Stomach (tissue), 9 donors: ENCODE measurements around the gene PRICKLE2. TPM values are rescaled to one million over a fixed set of nuclear protein-coding genes. Genes with fewer than 3 reads are reported as not detected.

Experiments
- DNase-seq, 2 donors: peaks; one replicate each; pipeline versions ENCODE4 v3.0.0 to v3.0.0-alpha.2; 2013 to 2019
- H3K27ac ChIP-seq, 5 donors: fragments of 200-600 bp in 4 of 5; sonication (generic) in 4 of 5; one replicate each; pipeline ENCODE4 v1.5.1; 2013 to 2019; ENCODE audit warnings: mild to moderate bottlenecking in 1 of 5, moderate library complexity in 1 of 5
- H3K27me3 ChIP-seq, 3 donors: fragments of 200-600 bp; sonication (generic); one replicate each; pipeline ENCODE4 v1.5.1; 2017 to 2019; ENCODE audit warnings: mixed run types in 1 of 3
- H3K36me3 ChIP-seq, 4 donors: fragments of 200-600 bp; sonication (generic); 1 replicate in 3 of 4; 2 replicates in 1 of 4; pipeline ENCODE4 v1.5.1; 2016 to 2019
- H3K4me1 ChIP-seq, 4 donors: fragments of 200-600 bp; sonication (generic); one replicate each; pipeline ENCODE4 v1.5.1; 2016 to 2019
- H3K4me3 ChIP-seq, 4 donors: fragments of 200-600 bp; sonication (generic) in 3 of 4; one replicate each; pipeline ENCODE4 v1.5.1; 2016 to 2019; ENCODE audit warnings: mild to moderate bottlenecking in 1 of 4
- H3K9me3 ChIP-seq, 4 donors: fragments of 200-600 bp; sonication (generic); one replicate each; pipeline ENCODE4 v1.5.1; 2016 to 2019
- CTCF ChIP-seq, 7 experiments: fragments of 450-650 bp in 4 of 7; fragments of 200-600 bp in 3 of 7; sonication (generic) in 3 of 7; IDR thresholded peaks; one replicate each; pipeline ENCODE4 v1.5.1; 2016 to 2019; ENCODE audit warnings: antibody characterized with exemption in 7 of 7, control low read depth in 2 of 7, mild to moderate bottlenecking in 1 of 7
- EP300 ChIP-seq: sonication (generic); formaldehyde crosslinking; IDR thresholded peaks from one replicate; pipeline ENCODE4 v1.6.1; 2017; ENCODE audit warnings: antibody characterized with exemption
- POLR2A ChIP-seq, 4 donors: fragments of 450-650 bp; IDR thresholded peaks; one replicate each; pipeline ENCODE4 v1.6.1; 2016; ENCODE audit warnings: antibody characterized with exemption in 4 of 4, control low read depth in 2 of 4, mild to moderate bottlenecking in 1 of 4, moderate library complexity in 1 of 4
- POLR2AphosphoS5 ChIP-seq, 3 donors: sonication (generic); formaldehyde crosslinking; IDR thresholded peaks; one replicate each; pipeline ENCODE4 v1.6.1; 2016; ENCODE audit warnings: antibody characterized with exemption in 3 of 3
- WGBS, 5 donors: extraction: QIAGEN DNeasy Blood & Tissue Kit in 3 of 5; methylation state at CpG; one replicate each; pipeline versions ENCODE4 v1.1.5 to v1.1.7; 2013 to 2018; 5-methylcytosine and 5-hydroxymethylcytosine counted together
- intact Hi-C: fragments of 100-400 bp; cut with DNase I; formaldehyde crosslinking; loops from one replicate; pipeline ENCODE4 v1.15.1; 2023; ENCODE audit warnings: low total_unique reads
- polyA plus RNA-seq, 3 donors: library from polyadenylated mRNA; stranded (reverse); fragments of 200-250 nt; gene quantifications; one replicate each; pipeline ENCODE4 v1.2.3, GENCODE V29; 2013
- total RNA-seq, 5 donors: library from RNA; depleted of rRNA; stranded (reverse); fragments of >200 nt; gene quantifications; one replicate each; pipeline versions ENCODE4 v1.1.0 to v1.2.3, GENCODE V29; 2014 to 2016
- donor health status: healthy with polysubstance abuse.
- donor health status: Bipolar disorder and iron deficiency.
- donor health status: healthy.

The PRICKLE2 gene
- total and polyA plus RNA-seq, 8 donors = 3.7 to 59.1 (median 21.0) TPM

- intact Hi-C loops = no loop called here
- Histone ChIP-seq H3K36me3 (peaks cover 0 to 9% (median 4%) of the 10 kb centered on the region in 4 donors), H3K4me1 (peaks cover 0 to 33% (median 5%) of the 10 kb centered on the region in 4 donors), H3K9me3 (no peaks in the 10 kb centered on the region), H3K27me3 (no peaks in the 10 kb centered on the region), H3K4me3 (no peak overlapping the region), H3K27ac (peak overlapping the region in 1 of 5 donors; percentile 41)
- TF ChIP-seq POLR2AphosphoS5 (IDR thresholded peaks at IDR 0.05) (no peak), CTCF (IDR thresholded peaks at IDR 0.05) (no peak), POLR2A (IDR thresholded peaks at IDR 0.05) (no peak), EP300 (no peak)
- WGBS, 5 donors = 80 to 94% (median 89%) methylated on average over 1 of the region's 1 CpG
- DNase-seq = no peak
Observed at GRCh38 chr3:64130436-64130835, 94.8 kb downstream of the PRICKLE2 start.

DNA sequence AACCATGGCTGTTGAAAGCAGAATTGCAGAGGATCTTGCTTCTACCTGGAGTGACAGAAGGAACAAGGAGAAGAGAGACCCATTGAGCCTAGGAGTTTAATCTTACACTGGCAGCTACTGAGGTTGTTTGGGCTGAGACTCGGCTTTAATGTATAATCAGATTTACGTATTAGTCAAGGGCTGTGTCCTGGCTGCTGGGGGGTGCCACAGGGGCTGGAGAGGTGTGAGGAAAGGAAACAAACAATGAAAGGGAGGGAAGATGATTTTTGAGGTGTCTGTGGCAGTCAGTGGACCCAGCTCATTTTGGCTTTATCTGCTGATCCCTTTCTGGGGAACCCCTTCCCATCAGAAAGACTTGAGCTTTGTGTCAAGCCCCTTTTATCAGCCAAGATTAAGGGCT is 95.7 kb downstream of the PRICKLE2 start:
- intact Hi-C loops = no loop called here
- no peak for DNase-seq
- H3K27ac ChIP-seq = no peak overlapping the region
- H3K9me3 ChIP-seq = no peaks in the 10 kb centered on the region
- no peak overlapping the region for H3K4me3 ChIP-seq
- H3K36me3 ChIP-seq = peaks cover 0 to 14% (median 4%) of the 10 kb centered on the region in 4 donors
- 62 to 78% (median 66%) methylated on average over 2 of the region's 2 CpGs for WGBS, 5 donors
- TF ChIP-seq CTCF (IDR thresholded peaks at IDR 0.05) (no peak), EP300 (no peak)
- no peaks in the 10 kb centered on the region for H3K27me3 ChIP-seq
- H3K4me1 ChIP-seq = peaks cover 0 to 33% (median 5%) of the 10 kb centered on the region in 4 donors

DNA sequence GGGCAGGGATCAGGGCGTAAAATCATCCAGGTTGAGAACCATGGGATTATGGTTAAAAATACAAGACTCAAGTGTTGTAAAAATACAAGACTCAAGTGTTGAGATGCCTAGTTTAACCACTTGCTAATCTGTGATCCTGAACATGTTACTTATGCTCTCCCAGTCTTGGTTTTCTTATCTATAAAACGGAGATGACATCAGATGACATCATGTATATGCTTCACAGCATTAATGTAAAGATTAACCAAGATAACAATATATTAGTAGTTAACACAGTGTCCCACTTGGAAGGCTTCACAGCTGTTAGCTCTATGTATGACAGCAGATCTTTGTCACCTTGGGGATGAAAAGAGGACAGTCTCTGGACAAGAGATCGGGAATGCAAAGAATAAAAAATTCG is 96.2 kb downstream of the PRICKLE2 start:
- TF ChIP-seq POLR2A (IDR thresholded peaks at IDR 0.05) = no peak
- no peak for TF ChIP-seq POLR2AphosphoS5 (IDR thresholded peaks at IDR 0.05)
- no peak for TF ChIP-seq EP300
- no peak for TF ChIP-seq CTCF (IDR thresholded peaks at IDR 0.05)
- intact Hi-C loops = no loop called here
- Histone ChIP-seq H3K4me1 (peaks cover 0 to 29% (median 5%) of the 10 kb centered on the region in 4 donors), H3K27ac (no peak overlapping the region), H3K27me3 (no peaks in the 10 kb centered on the region), H3K9me3 (peaks cover 0 to 3% (median 0%) of the 10 kb centered on the region in 4 donors), H3K36me3 (peaks cover 0 to 14% (median 4%) of the 10 kb centered on the region in 4 donors), H3K4me3 (no peak overlapping the region)
- WGBS, 5 donors = 55 to 85% (median 66%) methylated on average over 4 of the region's 4 CpGs
- no peak for DNase-seq

GRCh38 chr3:64125561-64125960 is 99.7 kb downstream of the PRICKLE2 start:
- Histone ChIP-seq H3K4me3 (no peak overlapping the region), H3K4me1 (peaks cover 0 to 25% (median 11%) of the 10 kb centered on the region in 4 donors), H3K9me3 (peaks cover 0 to 3% (median 0%) of the 10 kb centered on the region in 4 donors), H3K27ac (no peak overlapping the region), H3K27me3 (no peaks in the 10 kb centered on the region), H3K36me3 (peaks cover 0 to 14% (median 4%) of the 10 kb centered on the region in 4 donors)
- TF ChIP-seq POLR2A (IDR thresholded peaks at IDR 0.05) (no peak), EP300 (no peak), POLR2AphosphoS5 (IDR thresholded peaks at IDR 0.05) (no peak), CTCF (IDR thresholded peaks at IDR 0.05) (no peak)
- no peak for DNase-seq
- WGBS, 5 donors = 26 to 88% (median 60%) methylated on average over 2 of the region's 2 CpGs
- intact Hi-C loops = no loop called here
